ENCODE data around the gene NPEPPS.

- no peak for TF ChIP-seq CTCF (IDR thresholded peaks at IDR 0.05; ENCODE audit: insufficient read depth, low read depth, low read length)
- peak; percentile 96 for TF ChIP-seq EZH2 (IDR thresholded peaks at IDR 0.05; ENCODE audit: insufficient read depth, low read length)
These were observed 118.5 kb downstream of the NPEPPS start, which contains the start of gene KPNB1 for GRCh38 chr17:47649153-47649971.
